ENCODE data around the gene HIVEP1. TPM values are rescaled to one million over a fixed set of nuclear protein-coding genes. Genes with fewer than 3 reads are reported as not detected.

HIVEP1 gene
- total and polyA plus RNA-seq, 2 of the 13 experiments (the other 11 are each of a cell fraction or from before 2014, with no cell fraction given) = 7.4 to 9.9 TPM

DNA sequence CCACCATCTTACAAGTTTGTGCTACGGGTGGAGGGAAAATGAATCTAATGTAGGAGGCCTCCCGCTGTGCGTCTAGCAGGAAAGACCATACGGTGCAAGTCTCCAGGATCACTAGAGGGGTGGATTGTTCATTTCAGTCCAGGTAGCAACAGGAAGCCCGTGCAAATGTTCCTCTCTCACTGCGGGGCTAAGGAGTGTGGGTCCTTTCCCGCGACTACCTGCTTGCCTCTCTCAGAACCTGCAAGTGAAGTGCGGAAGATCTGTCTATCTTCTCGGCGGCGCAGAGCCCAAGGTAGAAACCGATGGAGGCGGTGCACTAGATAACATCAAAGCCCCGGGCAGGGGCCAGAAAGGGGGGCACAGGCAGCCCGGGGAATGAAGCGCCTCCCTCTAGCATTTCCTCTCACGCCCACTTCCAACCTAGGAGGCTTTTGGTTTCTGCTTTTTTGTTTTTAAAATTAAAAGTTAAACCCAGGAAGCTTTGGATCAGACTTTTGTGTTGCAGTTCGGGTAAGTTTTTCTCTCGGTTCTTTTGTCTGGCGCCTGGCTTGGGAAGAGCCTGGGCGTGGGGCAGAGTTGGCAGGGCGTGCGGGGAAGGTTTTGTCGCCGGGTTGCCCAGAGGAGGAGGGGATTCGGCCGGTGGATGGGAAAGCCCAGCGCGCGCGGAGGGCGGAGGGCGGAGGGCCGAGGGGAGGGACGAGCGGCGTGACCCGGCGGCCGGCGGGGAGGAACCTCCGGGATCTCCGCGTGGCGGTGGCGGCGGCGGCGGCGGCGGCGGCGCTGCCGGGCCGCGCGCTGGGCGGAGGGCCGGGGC lies 3.5 kb upstream of the HIVEP1 start (continued):
- TF ChIP-seq EZH2 (conservative IDR thresholded peaks at IDR 0.05; ENCODE audit: low read depth, low read length) (no peak), ATM (IDR thresholded peaks at IDR 0.05; ENCODE audit: borderline replicate concordance) (no peak), NR2F6 (IDR thresholded peaks at IDR 0.05) (0 out of 2 replicates have a peak, but pooled peaks have one; percentile 37), NR2F6 (CRISPR knock-in tag; IDR thresholded peaks at IDR 0.05) (0 out of 2 replicates have a peak, but pooled peaks have one; percentile 13), ZNF782 (CRISPR knock-in tag; IDR thresholded peaks at IDR 0.05; ENCODE audit: borderline replicate concordance) (no peak; the same call in 1 of the 2 replicates), ZNF264 (CRISPR knock-in tag; IDR thresholded peaks at IDR 0.05) (no peak), ZNF34 (CRISPR knock-in tag; IDR thresholded peaks at IDR 0.05; ENCODE audit: borderline replicate concordance) (no peak), ZNF619 (CRISPR knock-in tag; IDR thresholded peaks at IDR 0.05) (no peak), TEAD2 (CRISPR knock-in tag; IDR thresholded peaks at IDR 0.05) (no peak), ZNF350 (CRISPR knock-in tag; IDR thresholded peaks at IDR 0.05; ENCODE audit: borderline replicate concordance, low read depth) (peak; percentile 94), ZNF703 (CRISPR knock-in tag; IDR thresholded peaks at IDR 0.05; ENCODE audit: borderline replicate concordance) (peak; percentile 86; the same call in 1 of the 2 replicates), ZFYVE20 (CRISPR knock-in tag; IDR thresholded peaks at IDR 0.05; ENCODE audit: borderline replicate concordance, low read depth) (no peak), PHF21A (CRISPR knock-in tag; IDR thresholded peaks at IDR 0.05) (peak; percentile 55), ZKSCAN1 (IDR thresholded peaks at IDR 0.05; ENCODE audit: low read length) (no peak), ZBTB7A (CRISPR knock-in tag; IDR thresholded peaks at IDR 0.05) (no peak)
- TF ChIP-seq, protein P1, sequence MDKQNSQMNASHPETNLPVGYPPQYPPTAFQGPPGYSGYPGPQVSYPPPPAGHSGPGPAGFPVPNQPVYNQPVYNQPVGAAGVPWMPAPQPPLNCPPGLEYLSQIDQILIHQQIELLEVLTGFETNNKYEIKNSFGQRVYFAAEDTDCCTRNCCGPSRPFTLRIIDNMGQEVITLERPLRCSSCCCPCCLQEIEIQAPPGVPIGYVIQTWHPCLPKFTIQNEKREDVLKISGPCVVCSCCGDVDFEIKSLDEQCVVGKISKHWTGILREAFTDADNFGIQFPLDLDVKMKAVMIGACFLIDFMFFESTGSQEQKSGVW (CRISPR knock-in tag; IDR thresholded peaks at IDR 0.05; ENCODE audit: borderline replicate concordance) = no peak
- TF ChIP-seq, protein P2, sequence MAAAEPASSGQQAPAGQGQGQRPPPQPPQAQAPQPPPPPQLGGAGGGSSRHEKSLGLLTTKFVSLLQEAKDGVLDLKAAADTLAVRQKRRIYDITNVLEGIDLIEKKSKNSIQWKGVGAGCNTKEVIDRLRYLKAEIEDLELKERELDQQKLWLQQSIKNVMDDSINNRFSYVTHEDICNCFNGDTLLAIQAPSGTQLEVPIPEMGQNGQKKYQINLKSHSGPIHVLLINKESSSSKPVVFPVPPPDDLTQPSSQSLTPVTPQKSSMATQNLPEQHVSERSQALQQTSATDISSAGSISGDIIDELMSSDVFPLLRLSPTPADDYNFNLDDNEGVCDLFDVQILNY (CRISPR knock-in tag; conservative IDR thresholded peaks at IDR 0.05) = no peak
- TF ChIP-seq, protein P3, sequence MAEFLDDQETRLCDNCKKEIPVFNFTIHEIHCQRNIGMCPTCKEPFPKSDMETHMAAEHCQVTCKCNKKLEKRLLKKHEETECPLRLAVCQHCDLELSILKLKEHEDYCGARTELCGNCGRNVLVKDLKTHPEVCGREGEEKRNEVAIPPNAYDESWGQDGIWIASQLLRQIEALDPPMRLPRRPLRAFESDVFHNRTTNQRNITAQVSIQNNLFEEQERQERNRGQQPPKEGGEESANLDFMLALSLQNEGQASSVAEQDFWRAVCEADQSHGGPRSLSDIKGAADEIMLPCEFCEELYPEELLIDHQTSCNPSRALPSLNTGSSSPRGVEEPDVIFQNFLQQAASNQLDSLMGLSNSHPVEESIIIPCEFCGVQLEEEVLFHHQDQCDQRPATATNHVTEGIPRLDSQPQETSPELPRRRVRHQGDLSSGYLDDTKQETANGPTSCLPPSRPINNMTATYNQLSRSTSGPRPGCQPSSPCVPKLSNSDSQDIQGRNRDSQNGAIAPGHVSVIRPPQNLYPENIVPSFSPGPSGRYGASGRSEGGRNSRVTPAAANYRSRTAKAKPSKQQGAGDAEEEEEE (CRISPR knock-in tag; IDR thresholded peaks at IDR 0.05; ENCODE audit: borderline replicate concordance) = no peak
- TF ChIP-seq, protein P4, sequence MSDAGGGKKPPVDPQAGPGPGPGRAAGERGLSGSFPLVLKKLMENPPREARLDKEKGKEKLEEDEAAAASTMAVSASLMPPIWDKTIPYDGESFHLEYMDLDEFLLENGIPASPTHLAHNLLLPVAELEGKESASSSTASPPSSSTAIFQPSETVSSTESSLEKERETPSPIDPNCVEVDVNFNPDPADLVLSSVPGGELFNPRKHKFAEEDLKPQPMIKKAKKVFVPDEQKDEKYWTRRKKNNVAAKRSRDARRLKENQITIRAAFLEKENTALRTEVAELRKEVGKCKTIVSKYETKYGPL (CRISPR knock-in tag; IDR thresholded peaks at IDR 0.05) = no peak
- TF ChIP-seq, protein P5, sequence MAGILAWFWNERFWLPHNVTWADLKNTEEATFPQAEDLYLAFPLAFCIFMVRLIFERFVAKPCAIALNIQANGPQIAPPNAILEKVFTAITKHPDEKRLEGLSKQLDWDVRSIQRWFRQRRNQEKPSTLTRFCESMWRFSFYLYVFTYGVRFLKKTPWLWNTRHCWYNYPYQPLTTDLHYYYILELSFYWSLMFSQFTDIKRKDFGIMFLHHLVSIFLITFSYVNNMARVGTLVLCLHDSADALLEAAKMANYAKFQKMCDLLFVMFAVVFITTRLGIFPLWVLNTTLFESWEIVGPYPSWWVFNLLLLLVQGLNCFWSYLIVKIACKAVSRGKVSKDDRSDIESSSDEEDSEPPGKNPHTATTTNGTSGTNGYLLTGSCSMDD (CRISPR knock-in tag; IDR thresholded peaks at IDR 0.05) = no peak

Data from HepG2 (cell line).